Tibial nerve (tissue), 4 donors: ENCODE results near the gene LMF2. TPM values are rescaled to one million over a fixed set of nuclear protein-coding genes. Genes with fewer than 3 reads are reported as not detected.

Source experiments
- DNase-seq, 2 donors: peaks; one replicate each; pipeline ENCODE4 v3.0.0-alpha.2; 2019; ENCODE audit warnings: low spot score in 2 of 2
- H3K27ac ChIP-seq, 4 donors: fragments of 200-600 bp; sonication (generic) in 3 of 4; one replicate each; pipeline ENCODE4 v1.5.1; 2017 to 2019; ENCODE audit warnings: mild to moderate bottlenecking in 1 of 4
- H3K27me3 ChIP-seq, 2 donors: fragments of 200-600 bp; sonication (generic) in 1 of 2; one replicate each; pipeline versions ENCODE4 v1.5.1 to v1.6.0; 2017 to 2019
- H3K36me3 ChIP-seq, 3 donors: fragments of 200-600 bp; sonication (generic); one replicate each; pipeline ENCODE4 v1.5.1; 2018 to 2019
- H3K4me1 ChIP-seq, 4 donors: fragments of 200-600 bp; sonication (generic) in 3 of 4; one replicate each; pipeline ENCODE4 v1.5.1; 2017 to 2019
- H3K4me3 ChIP-seq, 4 donors: fragments of 200-600 bp; sonication (generic) in 3 of 4; one replicate each; pipeline ENCODE4 v1.5.1; 2017 to 2019; ENCODE audit warnings: mild to moderate bottlenecking in 1 of 4, moderate library complexity in 1 of 4
- H3K9me3 ChIP-seq, 4 donors: fragments of 200-600 bp; sonication (generic) in 3 of 4; one replicate each; pipeline ENCODE4 v1.5.1; 2017 to 2019
- EP300 ChIP-seq, 2 donors: sonication (generic); formaldehyde crosslinking; IDR thresholded peaks; one replicate each; pipeline ENCODE4 v1.6.1; 2017; ENCODE audit warnings: antibody characterized with exemption in 2 of 2, mild to moderate bottlenecking in 1 of 2
- POLR2A ChIP-seq, 2 donors: fragments of 450-650 bp; IDR thresholded peaks; one replicate each; pipeline ENCODE4 v1.6.1; 2017; ENCODE audit warnings: antibody characterized with exemption in 2 of 2, mild to moderate bottlenecking in 2 of 2, moderate library complexity in 2 of 2
- WGBS, 2 donors: methylation state at CpG; one replicate each; pipeline ENCODE4 v1.1.5; 2018; 5-methylcytosine and 5-hydroxymethylcytosine counted together
- total RNA-seq, 4 donors: library from RNA; depleted of rRNA; stranded (reverse); fragments of >200 nt; gene quantifications; one replicate each; pipeline ENCODE4 v1.1.0, GENCODE V29; 2016
- TF ChIP-seq, protein P1 (sequence below), 5 experiments: fragments of 200-600 bp in 3 of 5; fragments of 450-650 bp in 2 of 5; sonication (generic) in 3 of 5; IDR thresholded peaks; one replicate each; pipeline ENCODE4 v1.5.1; 2016 to 2019; ENCODE audit warnings: antibody characterized with exemption in 5 of 5, mild to moderate bottlenecking in 3 of 5, moderate library complexity in 2 of 5

The LMF2 gene
- total RNA-seq, 4 donors from 2014 or later = 53.7 to 85.2 (median 58.1) TPM

DNA sequence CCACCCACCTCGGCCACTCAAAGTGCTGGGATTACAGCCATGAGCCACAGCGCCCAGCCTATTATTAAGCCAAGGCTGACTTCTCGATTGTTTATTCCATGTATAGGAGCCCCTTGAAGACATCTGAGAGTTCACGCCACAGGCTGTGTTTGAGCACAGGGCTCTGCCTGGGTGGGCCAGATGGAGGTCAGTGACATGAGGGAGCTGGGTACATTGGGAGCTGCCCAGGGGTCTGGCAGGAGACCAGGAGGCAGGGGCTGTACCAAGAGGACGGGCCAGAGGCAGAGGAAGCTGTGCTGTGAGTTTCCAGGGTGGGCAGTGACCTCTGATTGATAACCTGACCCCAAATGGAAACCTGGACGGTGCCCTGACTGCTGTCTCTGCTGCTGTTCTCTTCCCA lies 5.4 kb downstream of the LMF2 start:
- H3K4me3 ChIP-seq = no peak overlapping the region
- TF ChIP-seq, protein P1, sequence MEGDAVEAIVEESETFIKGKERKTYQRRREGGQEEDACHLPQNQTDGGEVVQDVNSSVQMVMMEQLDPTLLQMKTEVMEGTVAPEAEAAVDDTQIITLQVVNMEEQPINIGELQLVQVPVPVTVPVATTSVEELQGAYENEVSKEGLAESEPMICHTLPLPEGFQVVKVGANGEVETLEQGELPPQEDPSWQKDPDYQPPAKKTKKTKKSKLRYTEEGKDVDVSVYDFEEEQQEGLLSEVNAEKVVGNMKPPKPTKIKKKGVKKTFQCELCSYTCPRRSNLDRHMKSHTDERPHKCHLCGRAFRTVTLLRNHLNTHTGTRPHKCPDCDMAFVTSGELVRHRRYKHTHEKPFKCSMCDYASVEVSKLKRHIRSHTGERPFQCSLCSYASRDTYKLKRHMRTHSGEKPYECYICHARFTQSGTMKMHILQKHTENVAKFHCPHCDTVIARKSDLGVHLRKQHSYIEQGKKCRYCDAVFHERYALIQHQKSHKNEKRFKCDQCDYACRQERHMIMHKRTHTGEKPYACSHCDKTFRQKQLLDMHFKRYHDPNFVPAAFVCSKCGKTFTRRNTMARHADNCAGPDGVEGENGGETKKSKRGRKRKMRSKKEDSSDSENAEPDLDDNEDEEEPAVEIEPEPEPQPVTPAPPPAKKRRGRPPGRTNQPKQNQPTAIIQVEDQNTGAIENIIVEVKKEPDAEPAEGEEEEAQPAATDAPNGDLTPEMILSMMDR (IDR thresholded peaks at IDR 0.05) = no peak
- TF ChIP-seq POLR2A (IDR thresholded peaks at IDR 0.05) = no peak
- no peak for TF ChIP-seq EP300 (IDR thresholded peaks at IDR 0.05)
- no peak for DNase-seq
- H3K27me3 ChIP-seq = no peaks in the 10 kb centered on the region
- H3K36me3 ChIP-seq = peaks cover 3 to 41% (median 21%) of the 10 kb centered on the region in 3 donors
- WGBS, 2 donors = 73 to 84% methylated on average over 6 of the region's 6 CpGs
- H3K4me1 ChIP-seq = peaks cover 0 to 26% (median 9%) of the 10 kb centered on the region in 4 donors
- H3K27ac ChIP-seq = no peak overlapping the region
- H3K9me3 ChIP-seq = no peaks in the 10 kb centered on the region

DNA sequence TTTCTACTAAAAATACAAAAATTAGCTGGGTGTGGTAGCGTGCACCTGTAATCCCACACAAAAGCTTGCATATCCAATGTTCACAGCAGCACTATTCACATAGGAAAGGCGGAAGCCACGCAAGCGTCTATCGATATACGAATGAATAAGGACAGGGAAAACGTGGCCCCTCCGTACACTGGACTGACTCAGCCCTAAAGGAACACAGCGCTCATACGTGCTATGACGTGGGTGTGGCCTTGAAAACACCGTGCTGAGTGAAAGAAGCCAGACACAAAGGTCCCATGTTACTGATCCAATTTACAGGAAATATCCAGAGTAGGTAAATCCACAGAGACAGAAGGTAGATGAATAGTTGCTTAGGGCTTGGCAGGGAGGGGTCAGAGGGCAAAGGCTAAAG lies 7.0 kb downstream of the LMF2 start:
- Histone ChIP-seq H3K4me1 (peaks cover 0 to 10% (median 0%) of the 10 kb centered on the region in 4 donors), H3K4me3 (no peak overlapping the region), H3K27ac (no peak overlapping the region), H3K9me3 (no peaks in the 10 kb centered on the region), H3K27me3 (no peaks in the 10 kb centered on the region), H3K36me3 (peaks cover 0 to 32% (median 20%) of the 10 kb centered on the region in 3 donors)
- 92 to 93% methylated on average over 12 of the region's 12 CpGs for WGBS, 2 donors
- TF ChIP-seq EP300 (IDR thresholded peaks at IDR 0.05) = no peak
- TF ChIP-seq POLR2A (IDR thresholded peaks at IDR 0.05) = no peak
- TF ChIP-seq, protein P1 (IDR thresholded peaks at IDR 0.05) = no peak
- no peak for DNase-seq

GRCh38 chr22:50498322-50498890 lies 9.1 kb downstream of the LMF2 start:
- DNase-seq = peak in 1 of 2 donors; percentile 54
- Histone ChIP-seq H3K27ac (no peak overlapping the region), H3K9me3 (no peaks in the 10 kb centered on the region), H3K4me1 (peaks cover 0 to 6% (median 0%) of the 10 kb centered on the region in 4 donors), H3K4me3 (no peak overlapping the region), H3K27me3 (no peaks in the 10 kb centered on the region), H3K36me3 (peaks cover 0 to 14% (median 4%) of the 10 kb centered on the region in 3 donors)
- TF ChIP-seq EP300 (IDR thresholded peaks at IDR 0.05) (no peak), POLR2A (IDR thresholded peaks at IDR 0.05) (no peak)
- TF ChIP-seq, protein P1 (IDR thresholded peaks at IDR 0.05) = peak; percentile 30 to 53 (median 51)
- 23 to 26% methylated on average over 11 to 13 of the region's 13 CpGs for WGBS, 2 donors

DNA sequence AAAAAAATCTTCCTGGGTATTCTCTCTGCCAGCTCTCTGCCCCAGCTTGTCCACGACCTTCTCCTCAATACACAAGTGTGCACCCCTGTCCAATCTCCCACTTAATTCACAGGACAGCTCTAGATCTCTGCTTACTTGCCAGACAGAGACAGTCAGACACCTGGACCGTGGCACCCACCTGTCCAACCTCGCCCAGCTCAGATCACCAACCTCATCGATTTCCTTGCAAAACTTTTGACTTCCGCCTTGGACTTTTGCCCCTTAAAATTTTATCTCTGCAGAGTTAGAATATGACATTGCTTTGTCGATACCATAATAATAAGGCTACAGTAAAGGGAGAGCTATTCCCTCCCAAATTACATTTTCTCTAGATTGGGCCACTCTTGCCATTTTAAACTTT lies 10.4 kb downstream of the LMF2 start:
- Histone ChIP-seq H3K36me3 (peaks cover 0 to under 1% (median 0%) of the 10 kb centered on the region in 3 donors), H3K4me1 (peaks cover 0 to 6% (median 0%) of the 10 kb centered on the region in 4 donors), H3K9me3 (no peaks in the 10 kb centered on the region), H3K27ac (no peak overlapping the region), H3K27me3 (no peaks in the 10 kb centered on the region), H3K4me3 (no peak overlapping the region)
- TF ChIP-seq EP300 (IDR thresholded peaks at IDR 0.05) (no peak), POLR2A (IDR thresholded peaks at IDR 0.05) (no peak)
- TF ChIP-seq, protein P1 (IDR thresholded peaks at IDR 0.05) = no peak
- 81 to 83% methylated on average over 6 of the region's 6 CpGs for WGBS, 2 donors
- DNase-seq = no peak

DNA sequence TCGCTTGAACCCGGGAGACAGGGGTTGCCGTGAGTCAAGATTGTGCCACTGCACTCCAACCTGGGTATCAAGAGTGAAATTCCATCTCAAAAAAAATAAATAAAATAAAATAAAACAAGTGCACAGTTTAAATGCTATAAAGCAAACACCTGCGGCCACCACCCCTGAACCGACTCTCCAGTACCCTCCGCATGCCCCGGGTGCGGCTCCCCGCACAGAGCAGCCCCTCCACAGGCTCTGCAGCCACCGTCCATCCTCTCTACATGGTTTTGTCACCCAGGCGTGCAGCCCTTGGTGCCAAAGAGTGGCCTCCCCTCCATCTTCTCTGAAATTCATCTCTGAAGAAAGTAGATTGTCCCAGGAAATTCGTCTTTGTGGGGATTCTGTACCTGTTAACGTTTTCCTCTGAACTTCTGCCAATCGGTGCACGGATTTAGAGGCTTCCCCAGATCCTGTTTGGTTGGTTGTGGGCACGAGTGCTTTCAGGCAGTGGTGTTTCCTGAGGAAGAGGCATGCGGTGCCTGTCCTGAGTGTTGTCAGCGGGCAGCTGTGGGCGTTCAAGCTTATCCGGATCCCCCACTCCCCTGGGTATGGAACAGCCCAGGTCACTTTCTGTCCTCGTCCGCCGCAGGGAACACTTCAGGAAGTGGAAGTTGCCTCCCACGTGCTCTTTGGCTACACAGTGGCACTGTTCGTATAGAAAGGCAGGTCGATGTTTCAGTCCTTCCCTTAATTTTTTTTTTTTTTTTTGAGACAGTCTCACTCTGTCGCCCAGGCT lies 16.8 kb downstream of the LMF2 start:
- 73 to 74% methylated on average over 27 of the region's 27 CpGs for WGBS, 2 donors
- Histone ChIP-seq H3K27ac (no peak overlapping the region), H3K27me3 (peaks cover 0 to 6% of the 10 kb centered on the region in 2 donors), H3K4me3 (no peak overlapping the region), H3K4me1 (no peaks in the 10 kb centered on the region), H3K36me3 (no peaks in the 10 kb centered on the region), H3K9me3 (no peaks in the 10 kb centered on the region)
- TF ChIP-seq EP300 (IDR thresholded peaks at IDR 0.05) = no peak
- TF ChIP-seq POLR2A (IDR thresholded peaks at IDR 0.05) = no peak
- no peak for DNase-seq
